Duodenal mucosa (tissue), 2 donors: ENCODE measurements around the gene RCSD1.

Experiments used
- H3K27ac ChIP-seq: one replicate; pipeline ENCODE4 v1.7.0; 2013; ENCODE audit warnings: low read depth, low read length
- H3K27me3 ChIP-seq, 2 donors: one replicate each; pipeline ENCODE4 v1.7.0; 2013; ENCODE audit warnings: low read length in 2 of 2, control low read depth in 1 of 2; ENCODE audit not compliant: insufficient read depth in 2 of 2, control insufficient read depth in 1 of 2
- H3K36me3 ChIP-seq, 2 donors: one replicate each; pipeline ENCODE4 v1.7.0; 2013; ENCODE audit warnings: low read length in 2 of 2, control low read depth in 1 of 2; ENCODE audit not compliant: insufficient read depth in 2 of 2, control insufficient read depth in 1 of 2
- H3K4me1 ChIP-seq, 2 donors: one replicate each; pipeline ENCODE4 v1.7.0; 2013; ENCODE audit warnings: low read length in 2 of 2, control low read depth in 1 of 2; ENCODE audit not compliant: insufficient read depth in 2 of 2, control insufficient read depth in 1 of 2
- H3K4me3 ChIP-seq, 2 donors: one replicate each; pipeline ENCODE4 v1.7.0; 2013; ENCODE audit warnings: low read length in 2 of 2, low read depth in 1 of 2
- H3K9ac ChIP-seq, 2 donors: one replicate each; pipeline ENCODE4 v1.7.0; 2013; ENCODE audit warnings: low read length in 2 of 2, low read depth in 1 of 2
- H3K9me3 ChIP-seq, 2 donors: one replicate each; pipeline ENCODE4 v1.7.0; 2013; ENCODE audit warnings: low read length in 2 of 2, control low read depth in 1 of 2; ENCODE audit not compliant: control insufficient read depth in 1 of 2

The RCSD1 gene

DNA sequence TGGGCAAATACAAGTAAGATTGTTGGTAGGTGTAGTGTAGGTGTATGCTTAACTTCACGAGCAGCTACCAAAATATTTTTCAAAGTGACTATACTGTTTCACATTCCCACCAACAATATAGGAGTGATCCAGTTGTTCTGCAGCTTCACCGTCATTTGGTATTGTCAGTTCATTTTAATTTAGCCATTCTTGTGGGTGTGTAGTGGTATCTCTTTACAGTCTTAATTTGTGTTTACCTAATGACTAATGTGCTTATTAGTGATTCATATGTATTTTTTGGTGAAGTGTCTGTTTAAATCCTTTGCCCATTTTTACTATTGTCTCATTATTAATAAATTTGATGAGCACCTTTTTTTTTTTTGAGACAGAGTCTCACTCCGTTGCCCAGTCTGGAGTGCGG lies 35.4 kb downstream of the RCSD1 start:
- no peak overlapping the region for H3K27ac ChIP-seq
- H3K36me3 ChIP-seq = peaks cover 0 to 4% of the 10 kb centered on the region in 2 donors
- no peak overlapping the region for H3K9ac ChIP-seq
- H3K4me1 ChIP-seq = peaks cover 13 to 38% of the 10 kb centered on the region in 2 donors
- no peak overlapping the region for H3K4me3 ChIP-seq
- no peaks in the 10 kb centered on the region for H3K9me3 ChIP-seq
- no peaks in the 10 kb centered on the region for H3K27me3 ChIP-seq

DNA sequence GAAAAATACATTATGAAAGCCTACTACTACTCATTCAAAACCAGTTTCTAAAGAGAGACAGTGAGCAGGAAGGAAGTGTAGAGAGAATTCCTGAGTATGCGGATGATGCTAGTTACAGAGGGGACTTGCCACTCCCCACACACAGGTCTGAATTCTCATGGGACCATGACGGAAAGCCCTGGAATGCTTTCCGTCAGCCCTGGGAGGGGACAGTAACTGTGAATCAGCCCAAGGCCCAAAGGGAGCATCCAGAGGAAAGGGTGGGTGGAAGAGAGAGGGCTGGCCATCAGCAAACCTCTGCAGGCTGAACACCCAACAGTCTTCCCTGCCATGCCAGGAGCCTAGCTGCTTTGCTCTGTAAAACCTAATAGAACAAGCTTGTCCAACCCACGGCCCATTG lies 36.4 kb downstream of the RCSD1 start:
- Histone ChIP-seq H3K4me1 (peaks cover 13 to 29% of the 10 kb centered on the region in 2 donors), H3K27me3 (no peaks in the 10 kb centered on the region), H3K27ac (no peak overlapping the region)

DNA sequence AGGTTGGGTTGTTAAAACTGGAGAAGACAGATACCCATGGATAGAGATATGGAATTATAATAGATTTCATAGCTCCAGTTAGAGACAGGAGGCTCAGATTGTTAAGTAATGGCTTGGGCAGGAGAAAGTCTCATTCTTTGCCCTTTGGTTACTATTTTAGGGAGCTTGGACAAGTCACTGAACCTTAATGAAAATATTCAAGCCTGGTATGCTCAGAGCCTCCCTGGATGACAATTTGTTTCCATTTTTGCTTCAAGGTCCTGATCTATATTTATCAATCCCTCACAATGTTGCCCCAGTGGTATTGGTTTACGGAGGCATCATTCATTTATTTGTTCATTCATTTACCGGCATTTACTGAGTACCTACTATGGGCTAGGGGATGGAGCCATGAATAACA lies 37.5 kb downstream of the RCSD1 start:
- H3K27me3 ChIP-seq = no peaks in the 10 kb centered on the region
- peaks cover 0 to 4% of the 10 kb centered on the region in 2 donors for H3K36me3 ChIP-seq
- peaks cover 10 to 19% of the 10 kb centered on the region in 2 donors for H3K4me1 ChIP-seq
- no peak overlapping the region for H3K4me3 ChIP-seq
- H3K9ac ChIP-seq = no peak overlapping the region
- no peak overlapping the region for H3K27ac ChIP-seq
- H3K9me3 ChIP-seq = no peaks in the 10 kb centered on the region

More for the DNA sequence above, 36.4 kb downstream of the RCSD1 start:
- Histone ChIP-seq H3K36me3 (peaks cover 0 to 4% of the 10 kb centered on the region in 2 donors), H3K9ac (no peak overlapping the region), H3K9me3 (no peaks in the 10 kb centered on the region), H3K4me3 (no peak overlapping the region)

DNA sequence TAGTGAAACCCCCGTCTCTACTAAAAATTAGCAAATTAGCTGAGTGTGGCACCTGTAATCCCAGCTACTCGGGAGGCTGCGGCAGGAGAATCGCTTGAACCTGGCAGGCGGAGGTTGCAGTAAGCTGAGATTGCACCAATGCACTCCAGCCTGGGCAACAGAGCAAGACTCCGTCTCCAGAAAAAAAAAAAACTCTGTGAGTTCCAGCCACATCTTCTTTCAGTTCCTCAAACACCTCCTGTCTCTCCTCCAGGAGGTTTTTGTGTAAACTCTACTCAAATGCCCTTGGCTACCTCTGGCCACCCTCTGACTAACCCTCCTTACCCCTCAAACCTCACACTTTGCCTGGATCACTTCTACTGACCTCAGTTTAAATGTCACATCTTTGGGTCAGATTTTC lies 38.1 kb downstream of the RCSD1 start:
- Histone ChIP-seq H3K4me1 (peaks cover 9 to 15% of the 10 kb centered on the region in 2 donors), H3K27ac (no peak overlapping the region), H3K9ac (no peak overlapping the region)

DNA sequence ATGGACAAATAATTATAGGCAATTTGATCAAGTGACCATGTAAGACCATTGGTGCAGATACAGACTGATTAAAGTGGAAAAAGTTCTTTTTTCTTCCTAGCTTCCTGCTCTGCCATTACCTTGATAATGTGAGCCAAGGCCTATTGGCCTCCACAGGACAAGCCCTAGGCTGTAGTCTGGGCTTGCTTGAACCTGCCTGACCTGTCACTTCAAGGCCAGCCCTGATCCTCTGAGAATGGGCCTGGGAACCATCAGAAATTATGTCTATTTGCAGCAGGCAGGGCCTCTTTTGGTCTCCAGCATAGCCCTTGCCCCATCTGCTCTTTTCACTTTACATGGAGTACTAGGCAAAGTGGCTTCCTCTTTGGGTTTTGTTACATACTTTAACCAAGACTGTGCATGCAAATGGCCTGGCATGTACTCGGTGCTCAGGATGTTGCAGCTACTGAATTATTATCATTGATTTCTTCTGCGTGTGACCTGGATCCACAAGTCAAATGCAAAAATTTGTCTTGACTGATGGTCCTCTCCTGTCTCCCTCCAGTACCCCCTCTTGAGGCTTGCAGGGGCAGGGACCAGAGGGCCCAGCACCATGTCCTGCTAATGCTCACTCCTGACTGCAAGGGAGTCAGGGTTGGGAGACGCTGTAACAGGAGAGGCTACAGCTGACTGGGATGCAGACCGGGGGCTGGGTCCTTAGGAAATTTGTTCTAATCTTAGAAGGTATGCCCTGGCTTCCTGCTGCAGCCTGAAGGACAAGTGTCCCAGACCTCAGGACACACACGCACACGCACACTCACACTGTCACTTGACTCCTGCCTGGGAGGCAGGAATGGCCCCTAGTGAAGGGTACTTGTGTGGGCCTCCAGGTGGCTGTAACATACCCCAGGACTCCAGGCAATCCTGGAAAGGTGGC lies 39.4 kb downstream of the RCSD1 start:
- no peaks in the 10 kb centered on the region for H3K27me3 ChIP-seq
- peaks cover 7 to 9% of the 10 kb centered on the region in 2 donors for H3K4me1 ChIP-seq
- H3K36me3 ChIP-seq = peaks cover 0 to 10% of the 10 kb centered on the region in 2 donors
- no peak overlapping the region for H3K9ac ChIP-seq
- no peaks in the 10 kb centered on the region for H3K9me3 ChIP-seq
- H3K4me3 ChIP-seq = no peak overlapping the region
- no peak overlapping the region for H3K27ac ChIP-seq

More for the DNA sequence above, 38.1 kb downstream of the RCSD1 start:
- H3K36me3 ChIP-seq = peaks cover 0 to 4% of the 10 kb centered on the region in 2 donors
- no peaks in the 10 kb centered on the region for H3K27me3 ChIP-seq
- H3K9me3 ChIP-seq = no peaks in the 10 kb centered on the region
- no peak overlapping the region for H3K4me3 ChIP-seq

DNA sequence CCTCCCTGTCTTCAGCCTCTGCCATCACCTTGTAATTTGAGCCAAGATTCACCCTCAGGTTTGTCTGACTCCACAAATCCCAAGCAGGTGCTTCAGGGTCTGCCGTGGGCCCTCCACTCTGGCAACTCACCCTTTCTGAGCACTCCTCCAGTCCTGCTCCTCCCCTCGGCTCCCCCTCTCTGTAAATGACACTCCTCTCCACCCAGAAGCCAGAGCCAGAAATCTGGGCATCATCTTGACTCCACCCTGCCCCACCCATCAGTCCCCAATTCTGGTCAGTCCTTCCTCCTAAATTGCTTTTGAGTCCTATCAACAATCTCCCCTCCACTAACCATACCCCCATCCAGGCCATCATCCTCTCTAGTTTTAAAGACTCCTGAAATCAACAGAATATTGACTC lies 40.5 kb downstream of the RCSD1 start:
- H3K9me3 ChIP-seq = no peaks in the 10 kb centered on the region
- H3K4me3 ChIP-seq = no peak overlapping the region
- no peak overlapping the region for H3K9ac ChIP-seq
- H3K4me1 ChIP-seq = peaks cover 7 to 9% of the 10 kb centered on the region in 2 donors
- peaks cover 0 to 10% of the 10 kb centered on the region in 2 donors for H3K36me3 ChIP-seq
- no peak overlapping the region for H3K27ac ChIP-seq
- H3K27me3 ChIP-seq = no peaks in the 10 kb centered on the region

DNA sequence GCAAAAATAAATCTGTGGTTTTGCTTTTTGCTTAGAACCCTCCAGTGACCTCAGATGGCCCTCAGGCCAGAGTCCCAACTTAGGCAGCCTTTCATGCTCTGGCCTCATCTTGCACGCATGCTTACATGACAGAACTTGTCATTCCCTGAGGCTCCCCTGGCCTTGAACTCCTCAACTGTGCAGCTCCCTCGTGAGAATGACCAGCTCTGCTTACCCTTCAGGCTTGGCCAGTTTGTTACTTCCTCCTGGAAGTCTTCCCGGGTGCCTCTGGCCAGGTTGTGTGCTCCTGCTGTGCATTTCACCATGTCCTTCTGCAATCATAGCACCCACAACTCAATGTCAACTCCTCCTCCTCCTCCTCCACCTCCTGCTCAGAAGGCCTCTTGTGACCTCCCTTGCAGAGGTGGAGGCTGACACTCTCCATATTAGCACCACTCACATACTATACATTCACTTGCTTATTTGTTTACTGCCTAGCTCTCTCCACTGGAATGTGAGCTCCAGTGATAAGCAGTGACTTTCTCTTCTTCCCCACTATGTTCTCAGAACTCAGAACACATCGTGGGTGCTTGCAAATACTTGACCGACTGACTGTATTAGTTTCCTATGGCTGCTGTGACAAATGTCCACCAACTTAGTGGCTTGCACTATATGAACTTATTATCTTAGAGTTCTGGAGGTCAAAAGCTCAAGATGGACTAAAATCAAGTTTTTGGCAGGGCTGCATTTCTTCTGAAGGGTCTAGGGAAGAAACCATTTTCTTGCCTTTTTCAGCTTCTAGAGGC lies 41.9 kb downstream of the RCSD1 start:
- Histone ChIP-seq H3K27ac (no peak overlapping the region), H3K4me3 (no peak overlapping the region), H3K9me3 (no peaks in the 10 kb centered on the region), H3K4me1 (peaks cover 7 to 9% of the 10 kb centered on the region in 2 donors), H3K36me3 (peaks cover 0 to 10% of the 10 kb centered on the region in 2 donors), H3K9ac (no peak overlapping the region), H3K27me3 (no peaks in the 10 kb centered on the region)

DNA sequence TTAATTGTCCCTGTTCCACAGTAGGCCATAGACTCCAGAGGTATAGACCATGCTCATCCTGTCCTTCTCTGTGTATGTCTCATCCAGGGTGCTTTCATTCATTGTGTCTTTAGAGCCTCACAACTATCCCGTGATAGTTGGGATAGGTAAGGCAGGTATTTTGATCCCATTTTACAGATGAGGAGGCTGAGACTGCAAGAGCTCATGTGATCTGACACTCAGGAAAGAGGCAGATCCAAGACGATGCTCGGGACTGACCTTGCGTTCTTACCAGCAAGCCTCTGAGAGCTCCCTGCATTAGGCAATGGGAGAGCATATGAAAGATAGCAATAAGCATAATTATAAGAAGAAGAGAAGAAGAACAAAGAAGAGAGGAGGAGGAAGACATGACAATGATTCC lies 42.8 kb downstream of the RCSD1 start:
- peaks cover 11 to 14% of the 10 kb centered on the region in 2 donors for H3K4me1 ChIP-seq
- peaks cover 0 to 10% of the 10 kb centered on the region in 2 donors for H3K36me3 ChIP-seq
- H3K27me3 ChIP-seq = no peaks in the 10 kb centered on the region
- no peak overlapping the region for H3K27ac ChIP-seq
- no peak overlapping the region for H3K4me3 ChIP-seq
- no peaks in the 10 kb centered on the region for H3K9me3 ChIP-seq
- no peak overlapping the region for H3K9ac ChIP-seq

DNA sequence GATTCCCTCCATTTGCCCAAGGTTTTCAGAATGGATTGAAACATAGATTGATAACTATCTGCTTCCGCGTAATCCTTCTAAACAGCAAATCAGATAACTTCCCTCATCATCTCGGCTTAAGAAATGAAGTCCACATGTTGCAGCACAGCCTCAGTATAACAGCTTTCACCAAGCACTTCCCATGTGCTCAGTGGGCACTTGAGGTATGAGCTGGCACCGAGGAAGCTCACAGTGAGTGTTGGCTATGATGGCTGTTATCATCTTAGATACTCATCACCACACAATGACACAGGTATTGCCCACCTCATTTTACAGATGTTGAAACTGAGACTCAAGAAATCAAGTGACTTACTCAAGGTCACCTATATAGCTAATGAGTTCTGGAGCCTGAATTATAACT lies 43.2 kb downstream of the RCSD1 start:
- peaks cover 11 to 14% of the 10 kb centered on the region in 2 donors for H3K4me1 ChIP-seq

DNA sequence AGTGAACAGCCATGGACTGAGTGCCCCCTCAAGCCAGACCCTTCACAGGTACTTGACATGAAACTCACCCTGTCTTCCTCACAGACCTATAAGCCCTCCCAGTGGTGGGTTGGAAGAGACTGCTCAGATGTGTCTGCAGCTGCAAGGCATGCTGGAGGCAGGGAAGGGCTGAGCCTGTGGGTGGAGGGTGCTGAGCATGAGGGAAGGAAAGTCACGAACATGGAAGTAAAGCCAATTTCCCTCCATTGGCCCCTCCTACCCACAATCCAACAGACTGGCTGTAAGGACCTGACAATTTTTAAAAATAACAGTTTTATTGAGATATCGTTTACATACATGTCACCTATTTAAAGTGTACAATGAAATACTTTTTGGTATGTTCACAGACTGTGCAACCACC lies 44.1 kb downstream of the RCSD1 start:
- H3K4me1 ChIP-seq = peaks cover 10 to 12% of the 10 kb centered on the region in 2 donors
- no peaks in the 10 kb centered on the region for H3K9me3 ChIP-seq

More for the DNA sequence above, 43.2 kb downstream of the RCSD1 start:
- no peak overlapping the region for H3K4me3 ChIP-seq
- peaks cover 0 to 10% of the 10 kb centered on the region in 2 donors for H3K36me3 ChIP-seq
- H3K9me3 ChIP-seq = no peaks in the 10 kb centered on the region
- H3K9ac ChIP-seq = no peak overlapping the region
- no peak overlapping the region for H3K27ac ChIP-seq
- H3K27me3 ChIP-seq = no peaks in the 10 kb centered on the region

More for the DNA sequence above, 44.1 kb downstream of the RCSD1 start:
- H3K27me3 ChIP-seq = no peaks in the 10 kb centered on the region
- H3K27ac ChIP-seq = no peak overlapping the region
- H3K36me3 ChIP-seq = peaks cover 0 to 10% of the 10 kb centered on the region in 2 donors
- H3K4me3 ChIP-seq = no peak overlapping the region
- no peak overlapping the region for H3K9ac ChIP-seq
